Muscle of back (tissue), 11 donors: ENCODE results near the gene LRRTM3. TPM values are rescaled to one million over a fixed set of nuclear protein-coding genes. Genes with fewer than 3 reads are reported as not detected.

Experiments used
- DNase-seq, 3 donors: peaks; one replicate each; pipeline versions ENCODE4 v3.0.0 to v3.0.0-alpha.2; 2013
- polyA plus RNA-seq, 10 donors: library from polyadenylated mRNA; unstranded; fragments of 120-200 nt; gene quantifications; one replicate each; pipeline ENCODE4 v1.2.1, GENCODE V29; 2013; ENCODE audit not compliant: insufficient read length in 10 of 10

Gene LRRTM3
- polyA plus RNA-seq, 10 donors = 1.1 to 4.1 (median 1.9) TPM

- no peak for DNase-seq
These were observed 6.1 kb downstream of the LRRTM3 start for GRCh38 chr10:66931949-66932343.

GRCh38 chr10:66934711-66935110 lies 8.9 kb downstream of the LRRTM3 start:
- no peak for DNase-seq

- no peak for DNase-seq
These were observed 15.1 kb downstream of the LRRTM3 start for GRCh38 chr10:66940965-66941364.

- DNase-seq = peak in 1 of 3 donors; percentile 54
These were observed 15.7 kb downstream of the LRRTM3 start for GRCh38 chr10:66941491-66941890.

GRCh38 chr10:66942407-66942806 lies 16.6 kb downstream of the LRRTM3 start:
- no peak for DNase-seq

GRCh38 chr10:66943590-66943989 lies 17.8 kb downstream of the LRRTM3 start:
- no peak for DNase-seq

GRCh38 chr10:66951896-66952295 lies 26.1 kb downstream of the LRRTM3 start:
- peak in 1 of 3 donors; percentile 45 for DNase-seq

- peak; percentile 66 to 89 (median 67) for DNase-seq
These were observed 32.6 kb downstream of the LRRTM3 start for GRCh38 chr10:66958466-66958865.

- no peak for DNase-seq
These were observed 39.1 kb downstream of the LRRTM3 start for GRCh38 chr10:66964946-66965345.

- DNase-seq = no peak
These were observed 54.5 kb downstream of the LRRTM3 start for GRCh38 chr10:66980246-66980815.

GRCh38 chr10:66981361-66982052 lies 55.7 kb downstream of the LRRTM3 start:
- DNase-seq = no peak

- no peak for DNase-seq
These were observed 56.2 kb downstream of the LRRTM3 start for GRCh38 chr10:66982053-66982420.

- DNase-seq = no peak
These were observed 57.1 kb downstream of the LRRTM3 start for GRCh38 chr10:66982792-66983474.

GRCh38 chr10:66983475-66983818 lies 57.6 kb downstream of the LRRTM3 start:
- no peak for DNase-seq

- DNase-seq = no peak
These were observed 64.5 kb downstream of the LRRTM3 start for GRCh38 chr10:66990143-66990830.

GRCh38 chr10:66996996-66997395 lies 71.2 kb downstream of the LRRTM3 start:
- no peak for DNase-seq

GRCh38 chr10:66999762-67000545 lies 74.1 kb downstream of the LRRTM3 start:
- DNase-seq = no peak

GRCh38 chr10:67004690-67005089 lies 78.9 kb downstream of the LRRTM3 start:
- DNase-seq = no peak

GRCh38 chr10:67005981-67006380 lies 80.1 kb downstream of the LRRTM3 start:
- no peak for DNase-seq

- DNase-seq = no peak
These were observed 85.6 kb downstream of the LRRTM3 start for GRCh38 chr10:67011480-67011879.

GRCh38 chr10:67011981-67012380 lies 86.1 kb downstream of the LRRTM3 start:
- DNase-seq = no peak

GRCh38 chr10:67015225-67015624 lies 89.4 kb downstream of the LRRTM3 start:
- DNase-seq = no peak
